OCI-LY7 (cell line): ENCODE measurements around the gene NBEA. TPM values are rescaled to one million over a fixed set of nuclear protein-coding genes. Genes with fewer than 3 reads are reported as not detected.

ENCODE experiments used
- BruUV-seq: library from RNA; stranded (reverse); fragments of 400-500 nt; replicated peaks from 2 replicates; lab custom pipeline; 2021; lab: Mats Ljungman, UMichigan
- CTCF ChIA-PET: fragments of 300-600 bp; sonication (Branson Sonifier 250); formaldehyde crosslinking; loops from one replicate; lab custom pipeline; 2022; ENCODE audit warnings: antibody characterized with exemption; ENCODE audit not compliant: unreplicated experiment; lab: Charles Lee
- POLR2A ChIA-PET: fragments of 300-600 bp; sonication (Branson Sonifier 250); formaldehyde crosslinking; loops from one replicate; lab custom pipeline; 2022; ENCODE audit warnings: antibody characterized with exemption; lab: Charles Lee
- DNase-seq: peaks from one replicate; pipeline ENCODE4 v3.0.0-alpha.2; 2015; ENCODE audit warnings: low spot score
- H2AFZ ChIP-seq: fragments of 200-600 bp; sonication (generic), shearing (Covaris generic); 2 replicates; pipeline ENCODE4 v1.6.1; 2014; ENCODE audit warnings: mild to moderate bottlenecking, antibody characterized with exemption, low read length, moderate library complexity
- H3K27ac ChIP-seq: fragments of 200-600 bp; sonication (generic); 2 replicates; pipeline ENCODE4 v1.5.1; 2014; ENCODE audit warnings: mixed run types, low read depth, mild to moderate bottlenecking, moderate library complexity, low read length, inconsistent platforms; ENCODE audit not compliant: poor library complexity, severe bottlenecking
- H3K36me3 ChIP-seq: fragments of 200-600 bp; sonication (generic); 2 replicates; pipeline ENCODE4 v1.6.1; 2014; ENCODE audit warnings: mild to moderate bottlenecking, antibody characterized with exemption, low read length, moderate library complexity, mixed read lengths; ENCODE audit not compliant: insufficient read depth
- H3K4me1 ChIP-seq: fragments of 200-600 bp; sonication (generic); 2 replicates; pipeline ENCODE4 v1.5.1; 2014; ENCODE audit warnings: mild to moderate bottlenecking, low read length; ENCODE audit not compliant: insufficient read depth, poor library complexity, severe bottlenecking
- H3K4me2 ChIP-seq: fragments of 200-600 bp; sonication (generic); 2 replicates; pipeline ENCODE4 v1.6.1; 2014; ENCODE audit warnings: mild to moderate bottlenecking, low read length
- H3K4me3 ChIP-seq: fragments of 200-600 bp; sonication (generic); 2 replicates; pipeline ENCODE4 v1.5.1; 2014; ENCODE audit warnings: mild to moderate bottlenecking, low read depth, low read length; ENCODE audit not compliant: poor library complexity, severe bottlenecking
- H3K79me2 ChIP-seq: fragments of 200-600 bp; sonication (generic); 2 replicates; pipeline ENCODE4 v1.6.1; 2016; ENCODE audit warnings: low read depth, mild to moderate bottlenecking, low read length, moderate library complexity, mixed read lengths; ENCODE audit not compliant: insufficient read depth
- H3K9me2 ChIP-seq: fragments of 200-600 bp; sonication (generic); 2 replicates; pipeline ENCODE4 v1.6.1; 2016; ENCODE audit warnings: mild to moderate bottlenecking, low read length, mixed read lengths; ENCODE audit not compliant: insufficient read depth
- H3K9me3 ChIP-seq: fragments of 200-600 bp; sonication (generic); 2 replicates; pipeline ENCODE4 v1.6.1; 2014; ENCODE audit warnings: mild to moderate bottlenecking, mixed run types, low read length, mixed read lengths
- H4K20me1 ChIP-seq: fragments of 200-600 bp; sonication (generic); 2 replicates; pipeline ENCODE4 v1.6.1; 2014; ENCODE audit warnings: mild to moderate bottlenecking, antibody characterized with exemption, low read length, moderate library complexity, mixed read lengths; ENCODE audit not compliant: insufficient read depth
- EZH2phosphoT487 ChIP-seq: fragments of 200-600 bp; sonication (generic); IDR thresholded peaks from 2 replicates; pipeline ENCODE4 v1.6.1; 2018; ENCODE audit warnings: low read depth, borderline replicate concordance, mild to moderate bottlenecking, mixed run types, antibody characterized with exemption, low read length, moderate library complexity, mixed read lengths
- intact Hi-C: fragments of 100-400 bp; cut with micrococcal nuclease; formaldehyde crosslinking; loops from one replicate; pipeline ENCODE4 v1.10.0; 2022; ENCODE audit not compliant: unreplicated experiment
- total RNA-seq, 2 experiments: library from RNA; depleted of rRNA in 1 of 2; stranded (reverse); fragments of >200 nt in 1 of 2; shearing (Covaris generic) in 1 of 2; gene quantifications; 2 replicates each; pipeline ENCODE4 v1.2.3, GENCODE V29; 2014 to 2022
- TF ChIP-seq, protein P1 (sequence below): fragments of 200-600 bp; sonication (generic); conservative IDR thresholded peaks from 2 replicates; pipeline ENCODE4 v1.5.1; 2014; ENCODE audit warnings: mild to moderate bottlenecking, antibody characterized with exemption, low read length, moderate library complexity, mixed read lengths

Gene NBEA
- total RNA-seq, 2 experiments from 2014 or later = 3.6 to 11.0 TPM

DNA sequence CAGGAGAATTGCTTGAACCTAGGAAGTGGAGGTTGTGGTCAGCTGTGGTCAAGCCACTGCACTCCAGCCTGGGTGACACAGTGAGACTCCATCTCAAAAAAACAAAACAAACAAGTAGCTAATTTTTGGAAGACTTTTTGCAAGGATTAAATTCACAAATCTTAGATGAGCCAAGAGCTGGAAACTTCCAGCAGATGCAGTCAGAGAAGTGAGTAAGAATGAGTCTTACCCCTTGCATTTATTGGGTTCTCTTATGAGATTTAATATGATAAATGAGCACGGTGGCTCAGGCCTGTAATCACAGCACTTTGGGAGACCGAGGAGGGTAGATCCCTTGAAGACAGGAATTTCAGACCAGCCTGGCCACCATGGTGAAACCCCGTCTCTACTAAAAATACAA, 44.9 kb upstream of the NBEA start:
- Histone ChIP-seq H3K9me2 (no peaks in the 10 kb centered on the region), H3K27ac (no peak overlapping the region), H3K4me1 (no peaks in the 10 kb centered on the region), H3K4me2 (no peak overlapping the region), H3K4me3 (no peak overlapping the region), H3K79me2 (no peaks in the 10 kb centered on the region), H4K20me1 (no peaks in the 10 kb centered on the region), H3K36me3 (no peaks in the 10 kb centered on the region), H3K9me3 (no peaks in the 10 kb centered on the region), H2AFZ (no peak overlapping the region)
- no TSS peak for BruUV-seq
- no peak for DNase-seq
- CTCF ChIA-PET = no interaction called here
- POLR2A ChIA-PET = interaction anchor here (0.6 kb wide), 1 partner anchor 28 kb away, joined by 3 read pairs; no protein-coding TSS in a partner anchor
- TF ChIP-seq EZH2phosphoT487 = no peak
- TF ChIP-seq, protein P1, sequence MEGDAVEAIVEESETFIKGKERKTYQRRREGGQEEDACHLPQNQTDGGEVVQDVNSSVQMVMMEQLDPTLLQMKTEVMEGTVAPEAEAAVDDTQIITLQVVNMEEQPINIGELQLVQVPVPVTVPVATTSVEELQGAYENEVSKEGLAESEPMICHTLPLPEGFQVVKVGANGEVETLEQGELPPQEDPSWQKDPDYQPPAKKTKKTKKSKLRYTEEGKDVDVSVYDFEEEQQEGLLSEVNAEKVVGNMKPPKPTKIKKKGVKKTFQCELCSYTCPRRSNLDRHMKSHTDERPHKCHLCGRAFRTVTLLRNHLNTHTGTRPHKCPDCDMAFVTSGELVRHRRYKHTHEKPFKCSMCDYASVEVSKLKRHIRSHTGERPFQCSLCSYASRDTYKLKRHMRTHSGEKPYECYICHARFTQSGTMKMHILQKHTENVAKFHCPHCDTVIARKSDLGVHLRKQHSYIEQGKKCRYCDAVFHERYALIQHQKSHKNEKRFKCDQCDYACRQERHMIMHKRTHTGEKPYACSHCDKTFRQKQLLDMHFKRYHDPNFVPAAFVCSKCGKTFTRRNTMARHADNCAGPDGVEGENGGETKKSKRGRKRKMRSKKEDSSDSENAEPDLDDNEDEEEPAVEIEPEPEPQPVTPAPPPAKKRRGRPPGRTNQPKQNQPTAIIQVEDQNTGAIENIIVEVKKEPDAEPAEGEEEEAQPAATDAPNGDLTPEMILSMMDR = no peak
- intact Hi-C loops = no loop called here

DNA sequence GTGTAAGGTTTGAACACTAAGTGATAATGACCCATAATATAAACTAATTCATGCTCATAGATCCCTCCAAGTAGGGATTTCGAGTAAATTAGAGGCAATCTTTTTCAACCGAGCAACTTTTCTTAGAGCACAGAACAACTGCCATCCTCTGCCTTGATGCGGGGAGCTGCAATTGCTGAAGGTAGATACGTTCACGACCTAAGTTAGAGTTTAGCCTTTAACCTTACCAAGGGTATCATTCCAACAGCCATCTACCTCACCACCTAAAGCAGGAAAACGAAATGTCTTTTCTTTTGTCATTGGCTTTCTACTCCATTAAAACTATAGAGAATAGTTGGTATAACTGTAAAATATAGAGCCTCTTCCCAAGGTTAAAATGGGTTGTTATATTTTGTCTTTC, 42.2 kb upstream of the NBEA start:
- ChIA-PET CTCF (no interaction called here), POLR2A (no interaction called here)
- no peak overlapping the region for H2AFZ ChIP-seq
- no peaks in the 10 kb centered on the region for H3K9me3 ChIP-seq
- TF ChIP-seq, protein P1 = no peak
- TF ChIP-seq EZH2phosphoT487 = no peak
- no peaks in the 10 kb centered on the region for H3K4me1 ChIP-seq
- BruUV-seq = no TSS peak
- H3K4me2 ChIP-seq = no peak overlapping the region
- H4K20me1 ChIP-seq = no peaks in the 10 kb centered on the region
- intact Hi-C loops = no loop called here
- H3K9me2 ChIP-seq = no peaks in the 10 kb centered on the region
- no peak overlapping the region for H3K4me3 ChIP-seq
- no peak overlapping the region for H3K27ac ChIP-seq
- no peaks in the 10 kb centered on the region for H3K79me2 ChIP-seq
- H3K36me3 ChIP-seq = no peaks in the 10 kb centered on the region
- no peak for DNase-seq

DNA sequence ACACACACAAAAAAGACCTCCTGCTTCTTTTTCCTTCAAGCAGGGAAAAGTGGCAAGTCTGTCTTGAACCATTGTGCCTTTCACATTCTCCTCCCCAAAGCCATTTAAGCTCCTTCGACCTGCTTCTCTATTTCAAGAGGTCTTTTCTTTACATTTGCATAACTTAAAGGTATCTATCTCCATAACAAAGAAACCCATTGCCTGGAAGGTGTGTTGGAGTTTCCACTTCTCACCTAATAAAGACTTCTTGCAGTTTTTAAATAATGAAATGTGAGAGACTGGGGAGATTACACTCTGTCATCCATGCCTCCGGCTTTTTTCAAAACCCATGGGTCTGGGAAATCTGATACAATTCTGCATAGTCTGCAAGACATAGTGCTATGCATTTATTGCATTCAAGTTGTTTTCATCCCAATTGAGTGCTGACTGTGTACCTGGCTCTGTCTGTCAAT, 41.8 kb upstream of the NBEA start:
- no peaks in the 10 kb centered on the region for H3K79me2 ChIP-seq
- CTCF ChIA-PET = no interaction called here
- H3K36me3 ChIP-seq = no peaks in the 10 kb centered on the region

More for the DNA sequence above, 41.8 kb upstream of the NBEA start:
- no peak overlapping the region for H3K27ac ChIP-seq
- TF ChIP-seq EZH2phosphoT487 = no peak
- TF ChIP-seq, protein P1 = no peak
- H3K4me3 ChIP-seq = no peak overlapping the region
- no peak overlapping the region for H3K4me2 ChIP-seq
- no peaks in the 10 kb centered on the region for H3K9me2 ChIP-seq
- no peaks in the 10 kb centered on the region for H3K4me1 ChIP-seq
- no peaks in the 10 kb centered on the region for H4K20me1 ChIP-seq
- BruUV-seq = no TSS peak
- no peak overlapping the region for H2AFZ ChIP-seq
- intact Hi-C loops = no loop called here
- POLR2A ChIA-PET = interaction anchor here (0.9 kb wide), 1 partner anchor 17 kb away, joined by 4 read pairs; no protein-coding TSS in a partner anchor
- DNase-seq = no peak
- H3K9me3 ChIP-seq = no peaks in the 10 kb centered on the region
